Endothelial cell of umbilical vein (primary cell): ENCODE results near the gene DIDO1. TPM values are rescaled to one million over a fixed set of nuclear protein-coding genes. Genes with fewer than 3 reads are reported as not detected.

Experiments used
- BruUV-seq: library from RNA; stranded (reverse); fragments of 400-500 nt; replicated peaks from 2 replicates; lab custom pipeline; 2021; lab: Mats Ljungman, UMichigan
- CTCF ChIA-PET: fragments of 300-600, 350-600 bp; sonication (Branson Sonifier 250); formaldehyde crosslinking; loops from one replicate; lab custom pipeline; 2021; ENCODE audit warnings: antibody characterized with exemption, inconsistent platforms; lab: Charles Lee
- POLR2A ChIA-PET: fragments of 300-600, 350-600 bp; sonication (Branson Sonifier 250); formaldehyde crosslinking; loops from one replicate; lab custom pipeline; 2021; ENCODE audit warnings: antibody characterized with exemption, inconsistent platforms; lab: Charles Lee
- DNase-seq: peaks from one replicate; pipeline ENCODE4 v3.0.0-alpha.2; 2011; ENCODE audit warnings: low read depth, low spot score
- FAIRE-seq: peaks from 2 replicates; lab custom pipeline; 2011; peaks lifted over from hg19 to GRCh38; lab: Jason Lieb, UNC
- H2AFZ ChIP-seq: 2 replicates; pipeline ENCODE4 v1.6.0; 2012; ENCODE audit warnings: low read depth, low read length, control low read depth, inconsistent platforms
- H3K27ac ChIP-seq: 2 replicates; pipeline ENCODE4 v1.5.1; 2011; ENCODE audit warnings: low read depth, mild to moderate bottlenecking, control low read depth, low read length, moderate library complexity; ENCODE audit not compliant: insufficient read depth
- H3K27me3 ChIP-seq, 2 experiments: 2 replicates each; pipeline versions ENCODE4 v1.6.0 to v1.6.1; 2011; ENCODE audit warnings: low read length in 2 of 2, mixed read lengths in 1 of 2; ENCODE audit not compliant: control insufficient read depth in 2 of 2, insufficient read depth in 2 of 2
- H3K36me3 ChIP-seq, 2 experiments: 2 replicates in 1 of 2; 3 replicates in 1 of 2; pipeline ENCODE4 v1.5.1; 2011; ENCODE audit warnings: low read length in 2 of 2, mild to moderate bottlenecking in 1 of 2, moderate library complexity in 1 of 2; ENCODE audit not compliant: control insufficient read depth in 2 of 2, insufficient read depth in 2 of 2; ENCODE audit errors: extremely low read depth in 1 of 2
- H3K4me1 ChIP-seq: 3 replicates; pipeline ENCODE4 v1.5.1; 2011; ENCODE audit warnings: mild to moderate bottlenecking, low read length; ENCODE audit not compliant: control insufficient read depth, insufficient read depth; ENCODE audit errors: extremely low read depth
- H3K4me2 ChIP-seq: 2 replicates; pipeline ENCODE4 v1.6.1; 2011; ENCODE audit warnings: low read length, control low read depth, mixed read lengths; ENCODE audit not compliant: insufficient read depth
- H3K4me3 ChIP-seq, 3 experiments: fragments of 200-600 bp in 1 of 3; sonication (generic), shearing (Covaris generic) in 1 of 3; replicated peaks in 1 of 3; 2 replicates each; pipeline ENCODE4 v1.5.1; 2011 to 2016; ENCODE audit warnings: control low read depth in 3 of 3, low read length in 3 of 3, mild to moderate bottlenecking in 2 of 3, inconsistent platforms in 1 of 3, low read depth in 1 of 3, moderate library complexity in 1 of 3; ENCODE audit not compliant: insufficient read depth in 1 of 3
- H3K79me2 ChIP-seq: 2 replicates; pipeline ENCODE4 v1.6.0; 2012; ENCODE audit warnings: low read length, inconsistent platforms; ENCODE audit not compliant: control insufficient read depth, insufficient read depth
- H3K9ac ChIP-seq: replicated peaks from 2 replicates; pipeline ENCODE3; 2011; ENCODE audit warnings: low read length, control low read depth; ENCODE audit not compliant: insufficient read depth; ENCODE audit errors: extremely low read depth
- H3K9me1 ChIP-seq: replicated peaks from 3 replicates; pipeline ENCODE4 v1.6.0; 2011; ENCODE audit warnings: mild to moderate bottlenecking, low read length; ENCODE audit not compliant: control insufficient read depth, insufficient read depth; ENCODE audit errors: extremely low read depth
- H3K9me3 ChIP-seq: replicated peaks from 2 replicates; pipeline ENCODE4 v1.5.1; 2012; ENCODE audit warnings: low read length, inconsistent platforms; ENCODE audit not compliant: control insufficient read depth, insufficient read depth
- H4K20me1 ChIP-seq: replicated peaks from 2 replicates; pipeline ENCODE3; 2011; ENCODE audit warnings: mild to moderate bottlenecking, low read length; ENCODE audit not compliant: control insufficient read depth, insufficient read depth; ENCODE audit errors: extremely low read depth
- EZH2 ChIP-seq: IDR thresholded peaks from 2 replicates; pipeline ENCODE4 v1.6.1; 2012; ENCODE audit warnings: borderline replicate concordance, low read depth, mild to moderate bottlenecking, moderate library complexity, low read length, inconsistent platforms; ENCODE audit not compliant: severe bottlenecking
- FOS ChIP-seq: IDR thresholded peaks from 2 replicates; pipeline ENCODE4 v1.6.1; 2011; ENCODE audit warnings: mild to moderate bottlenecking, low read length, moderate library complexity, borderline replicate concordance; ENCODE audit not compliant: insufficient read depth
- GATA2 ChIP-seq: IDR thresholded peaks from 2 replicates; pipeline ENCODE4 v1.7.0; 2011; ENCODE audit warnings: low read depth, mild to moderate bottlenecking, moderate library complexity, mixed read lengths, low read length; ENCODE audit not compliant: insufficient read length, insufficient read depth
- JUN ChIP-seq: IDR thresholded peaks from 2 replicates; pipeline ENCODE4 v1.6.1; 2011; ENCODE audit warnings: borderline replicate concordance, low read depth; ENCODE audit not compliant: insufficient read length, insufficient read depth
- MYC ChIP-seq: IDR thresholded peaks from one replicate; pipeline ENCODE4 v1.6.1; 2011; ENCODE audit warnings: mild to moderate bottlenecking, low read depth, low read length
- POLR2A ChIP-seq: IDR thresholded peaks from 2 replicates; pipeline ENCODE4 v1.6.1; 2012; ENCODE audit warnings: low read depth, mild to moderate bottlenecking, control low read depth, low read length
- POLR2AphosphoS5 ChIP-seq: IDR thresholded peaks from 2 replicates; pipeline ENCODE4 v1.6.1; 2012; ENCODE audit warnings: low read depth, mild to moderate bottlenecking, control low read depth, low read length, moderate library complexity; ENCODE audit not compliant: insufficient read depth
- dilution Hi-C: fragments of 300-500 bp; cut with MboI; formaldehyde crosslinking; loops from one replicate; pipeline ENCODE4 v1.15.0; 2019; ENCODE audit warnings: low sequenced_read_pairs; ENCODE audit not compliant: extremely low pct_ligation_motif_present
- intact Hi-C: fragments of 100-400 bp; cut with micrococcal nuclease; formaldehyde crosslinking; loops from one replicate; pipeline ENCODE4 v1.10.0; 2022
- polyA plus RNA-seq, 4 experiments: library from polyadenylated mRNA; depleted of rRNA in 3 of 4; stranded (reverse) in 3 of 4; unstranded in 1 of 4; fragments of >200 nt; gene quantifications; 2 replicates each; pipeline versions ENCODE4 v1.2.1 to v1.2.3, GENCODE V29; 2011 to 2012; ENCODE audit warnings: missing spikeins in 1 of 4
- total RNA-seq: library from RNA; stranded (reverse); gene quantifications from 2 replicates; pipeline ENCODE4 v1.2.3, GENCODE V29; 2021
- TF ChIP-seq, protein P1 (sequence below): IDR thresholded peaks from 2 replicates; pipeline ENCODE4 v1.6.1; 2011; ENCODE audit not compliant: insufficient read depth, insufficient read length
- TF ChIP-seq, protein P2 (sequence below), 2 donors: IDR thresholded peaks; 1 replicate in 1 of 2; 2 replicates in 1 of 2; pipeline ENCODE4 v1.5.1; 2011; ENCODE audit warnings: low read length in 2 of 2, mild to moderate bottlenecking in 2 of 2, moderate library complexity in 2 of 2, control low read depth in 1 of 2, inconsistent platforms in 1 of 2, low read depth in 1 of 2; ENCODE audit not compliant: insufficient read depth in 1 of 2; ENCODE audit errors: extremely low read depth in 1 of 2

Gene DIDO1
- total and polyA plus RNA-seq, 2 donors (not counting 3 experiments of a cell fraction or from before 2014, with no cell fraction given), result 22.1 to 51.2 TPM

DNA sequence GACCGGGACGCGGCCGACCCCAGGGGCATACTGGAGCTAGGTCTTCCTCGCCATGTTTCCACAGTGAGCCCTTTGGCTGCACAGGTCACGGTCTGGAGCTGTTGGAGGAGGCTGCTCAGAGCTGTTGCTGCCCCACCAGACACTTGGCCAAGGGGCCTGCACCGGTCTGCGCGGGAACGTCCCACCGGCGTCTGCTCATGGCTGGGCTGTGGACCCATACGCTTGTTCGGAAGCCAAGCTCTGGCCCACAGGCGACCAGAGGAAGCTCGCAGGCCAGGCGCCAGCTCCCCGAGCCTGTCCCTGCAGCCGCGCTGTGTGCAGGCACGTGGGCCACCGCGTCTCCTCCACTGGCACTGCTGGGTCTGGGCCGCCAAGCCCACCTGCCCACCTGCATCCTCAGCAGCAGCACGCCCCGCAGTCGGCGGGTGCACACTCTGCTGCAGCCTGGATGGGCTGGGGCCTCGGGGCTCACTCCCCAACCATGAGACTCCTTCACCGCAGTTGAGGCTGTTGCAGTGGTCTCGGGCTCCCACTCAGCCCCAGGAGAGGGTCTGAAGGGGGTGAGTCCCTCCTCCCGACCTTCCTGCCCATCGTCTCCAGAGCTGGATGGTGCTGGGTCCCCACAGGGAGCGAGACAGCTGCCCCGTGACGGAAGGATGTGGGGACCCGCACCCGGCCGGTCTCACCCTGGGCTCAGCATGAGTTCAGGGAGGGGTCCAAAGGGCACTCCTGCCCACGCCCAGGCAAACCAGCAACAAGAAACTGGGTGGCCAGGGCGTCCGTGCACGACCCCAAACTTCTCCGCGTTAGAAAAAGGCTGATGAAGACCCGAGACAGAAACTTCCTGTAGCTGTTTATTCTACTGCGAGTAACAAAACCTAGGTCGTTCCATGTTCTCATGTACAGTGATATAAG is 49.1 kb downstream of the DIDO1 start:
- no peak overlapping the region for H3K9ac ChIP-seq
- no peaks in the 10 kb centered on the region for H3K9me1 ChIP-seq
- TF ChIP-seq EZH2 (no peak), POLR2A (no peak), POLR2AphosphoS5 (no peak), MYC (no peak), FOS (no peak), JUN (no peak), GATA2 (no peak)
- TF ChIP-seq, protein P1, sequence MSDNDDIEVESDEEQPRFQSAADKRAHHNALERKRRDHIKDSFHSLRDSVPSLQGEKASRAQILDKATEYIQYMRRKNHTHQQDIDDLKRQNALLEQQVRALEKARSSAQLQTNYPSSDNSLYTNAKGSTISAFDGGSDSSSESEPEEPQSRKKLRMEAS, result no peak
- TF ChIP-seq, protein P2, sequence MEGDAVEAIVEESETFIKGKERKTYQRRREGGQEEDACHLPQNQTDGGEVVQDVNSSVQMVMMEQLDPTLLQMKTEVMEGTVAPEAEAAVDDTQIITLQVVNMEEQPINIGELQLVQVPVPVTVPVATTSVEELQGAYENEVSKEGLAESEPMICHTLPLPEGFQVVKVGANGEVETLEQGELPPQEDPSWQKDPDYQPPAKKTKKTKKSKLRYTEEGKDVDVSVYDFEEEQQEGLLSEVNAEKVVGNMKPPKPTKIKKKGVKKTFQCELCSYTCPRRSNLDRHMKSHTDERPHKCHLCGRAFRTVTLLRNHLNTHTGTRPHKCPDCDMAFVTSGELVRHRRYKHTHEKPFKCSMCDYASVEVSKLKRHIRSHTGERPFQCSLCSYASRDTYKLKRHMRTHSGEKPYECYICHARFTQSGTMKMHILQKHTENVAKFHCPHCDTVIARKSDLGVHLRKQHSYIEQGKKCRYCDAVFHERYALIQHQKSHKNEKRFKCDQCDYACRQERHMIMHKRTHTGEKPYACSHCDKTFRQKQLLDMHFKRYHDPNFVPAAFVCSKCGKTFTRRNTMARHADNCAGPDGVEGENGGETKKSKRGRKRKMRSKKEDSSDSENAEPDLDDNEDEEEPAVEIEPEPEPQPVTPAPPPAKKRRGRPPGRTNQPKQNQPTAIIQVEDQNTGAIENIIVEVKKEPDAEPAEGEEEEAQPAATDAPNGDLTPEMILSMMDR (IDR thresholded peaks at IDR 0.05; ENCODE audit: extremely low read depth in 1 of 2, insufficient read depth in 1 of 2, low read depth in 1 of 2, low read length in 2 of 2), result no peak
- H3K9me3 ChIP-seq, result no peaks in the 10 kb centered on the region
- peaks cover 0 to 11% of the 10 kb centered on the region in 2 experiments for H3K36me3 ChIP-seq
- peak overlapping the region; percentile 26 for H3K4me2 ChIP-seq
- no peak overlapping the region for H3K27ac ChIP-seq
- H4K20me1 ChIP-seq, result no peaks in the 10 kb centered on the region
- no peaks in the 10 kb centered on the region for H3K79me2 ChIP-seq
- POLR2A ChIA-PET, result interaction anchor here (0.7 kb wide), 1 partner anchor 10 kb away, joined by 3 read pairs; no protein-coding TSS in a partner anchor
- peaks cover 0 to 3% of the 10 kb centered on the region in 2 experiments for H3K27me3 ChIP-seq
- BruUV-seq, result no TSS peak
- H2AFZ ChIP-seq, result no peak overlapping the region
- H3K4me3 ChIP-seq, result no peak overlapping the region
- FAIRE-seq (no peak), DNase-seq (peak; percentile 65)
- intact Hi-C loops (no loop called here), dilution Hi-C loops (no loop called here)
- peaks cover 9% of the 10 kb centered on the region for H3K4me1 ChIP-seq
- CTCF ChIA-PET, result interaction anchor here (0.8 to 4.9 kb wide), 3 partner anchors 9 to 18 kb away, joined by 3 to 30 read pairs (median 4); no protein-coding TSS in a partner anchor
